Suprapubic skin (tissue), 4 donors: Measurements from ENCODE around the gene ZMIZ2. TPM values are rescaled to one million over a fixed set of nuclear protein-coding genes. Genes with fewer than 3 reads are reported as not detected.
A peak's percentile ranks its signal among the peaks of the same experiment; 100 is the strongest.

Experiments used
- DNase-seq, 2 donors: peaks; one replicate each; pipeline ENCODE4 v3.0.0-alpha.2; 2019; ENCODE audit warnings: low spot score in 2 of 2
- H3K27ac ChIP-seq: fragments of 200-600 bp; sonication (generic); one replicate; pipeline ENCODE4 v1.5.1; 2019
- H3K27me3 ChIP-seq: fragments of 200-600 bp; sonication (generic); one replicate; pipeline ENCODE4 v1.5.1; 2019
- H3K36me3 ChIP-seq: fragments of 200-600 bp; sonication (generic); one replicate; pipeline ENCODE4 v1.5.1; 2019
- H3K4me1 ChIP-seq: fragments of 200-600 bp; sonication (generic); one replicate; pipeline ENCODE4 v1.5.1; 2019
- H3K4me3 ChIP-seq: fragments of 200-600 bp; sonication (generic); one replicate; pipeline ENCODE4 v1.5.1; 2019; ENCODE audit warnings: mild to moderate bottlenecking
- H3K9me3 ChIP-seq: fragments of 200-600 bp; sonication (generic); one replicate; pipeline ENCODE4 v1.5.1; 2019
- EP300 ChIP-seq: sonication (generic); formaldehyde crosslinking; IDR thresholded peaks from one replicate; pipeline ENCODE4 v1.6.1; 2017; ENCODE audit warnings: antibody characterized with exemption
- POLR2A ChIP-seq, 2 donors: fragments of 450-650 bp; IDR thresholded peaks; one replicate each; pipeline ENCODE4 v1.6.1; 2017; ENCODE audit warnings: antibody characterized with exemption in 2 of 2, mild to moderate bottlenecking in 2 of 2, moderate library complexity in 2 of 2
- POLR2AphosphoS5 ChIP-seq, 3 donors: sonication (generic); formaldehyde crosslinking; IDR thresholded peaks; one replicate each; pipeline ENCODE4 v1.6.1; 2017; ENCODE audit warnings: antibody characterized with exemption in 3 of 3
- WGBS: methylation state at CpG from one replicate; pipeline ENCODE4 v1.1.5; 2018; 5-methylcytosine and 5-hydroxymethylcytosine counted together
- total RNA-seq, 4 donors: library from RNA; depleted of rRNA; stranded (reverse); fragments of >200 nt; gene quantifications; one replicate each; pipeline ENCODE4 v1.1.0, GENCODE V29; 2016
- TF ChIP-seq, protein P1 (sequence below), 2 donors: fragments of 200-600 bp in 1 of 2; fragments of 450-650 bp in 1 of 2; sonication (generic) in 1 of 2; IDR thresholded peaks; one replicate each; pipeline ENCODE4 v1.5.1; 2016 to 2019; ENCODE audit warnings: antibody characterized with exemption in 2 of 2, mild to moderate bottlenecking in 1 of 2, moderate library complexity in 1 of 2

Gene ZMIZ2
- total RNA-seq, 4 donors from 2014 or later = 26.4 to 97.8 (median 38.4) TPM

DNA sequence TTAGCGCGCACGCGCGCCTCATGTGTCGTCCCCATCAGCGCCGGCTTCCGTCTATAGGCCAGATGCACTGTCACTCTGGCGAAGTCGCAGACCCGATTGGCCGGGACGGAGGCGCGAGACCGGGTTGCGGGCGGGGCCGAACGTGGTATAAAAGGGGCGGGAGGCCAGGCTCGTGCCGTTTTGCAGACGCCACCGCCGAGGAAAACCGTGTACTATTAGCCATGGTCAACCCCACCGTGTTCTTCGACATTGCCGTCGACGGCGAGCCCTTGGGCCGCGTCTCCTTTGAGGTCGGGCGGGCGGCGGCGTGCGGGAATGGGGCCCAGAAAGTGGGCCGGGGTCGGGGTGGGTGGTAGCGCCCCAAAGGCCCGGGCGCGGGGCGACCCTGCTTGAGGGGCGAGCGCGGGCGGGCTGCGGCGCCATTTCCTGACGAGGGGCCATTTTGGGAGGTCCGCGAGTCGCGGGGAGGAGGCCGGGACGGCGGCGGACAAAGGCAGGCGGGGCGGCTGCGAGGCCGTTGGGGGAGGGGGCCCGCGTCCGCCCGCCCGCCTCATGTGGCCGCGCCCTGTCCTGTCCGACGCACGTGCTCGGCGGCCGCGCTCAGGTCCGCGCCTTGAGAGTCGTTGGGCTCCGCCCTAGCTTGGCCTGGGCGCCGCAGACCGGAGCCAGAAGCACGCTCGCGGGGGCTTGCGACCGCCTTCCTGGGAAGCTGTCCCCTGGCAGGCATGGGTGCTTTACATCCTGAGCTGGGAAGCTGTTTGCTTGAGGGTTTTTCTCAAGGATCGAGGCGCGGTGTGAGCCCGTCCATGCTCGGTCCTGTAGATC lies 48.1 kb downstream of the ZMIZ2 start, which contains the start of gene PPIA:
Gene PPIA, plus strand, starts transcription at position 178 of the 825 bp plus-strand sequence. Its CDS starts 44 bp downstream, at position 222.
- Histone ChIP-seq H3K4me3 (peak within 1 kb of the TSS; percentile 86), H3K36me3 (peaks cover 24% of the 10 kb centered on the region), H3K4me1 (peaks cover 34% of the 10 kb centered on the region), H3K9me3 (no peaks in the 10 kb centered on the region), H3K27ac (peak within 1 kb of the TSS; percentile 100), H3K27me3 (no peaks in the 10 kb centered on the region)
- TF ChIP-seq POLR2AphosphoS5 (IDR thresholded peaks at IDR 0.05) (peak; percentile 54 to 88 (median 74)), POLR2A (IDR thresholded peaks at IDR 0.05) (peak; percentile 86 to 94), EP300 (no peak)
- peak; percentile 99 for DNase-seq
- WGBS = 1% methylated on average over 19 of the region's 99 CpGs

DNA sequence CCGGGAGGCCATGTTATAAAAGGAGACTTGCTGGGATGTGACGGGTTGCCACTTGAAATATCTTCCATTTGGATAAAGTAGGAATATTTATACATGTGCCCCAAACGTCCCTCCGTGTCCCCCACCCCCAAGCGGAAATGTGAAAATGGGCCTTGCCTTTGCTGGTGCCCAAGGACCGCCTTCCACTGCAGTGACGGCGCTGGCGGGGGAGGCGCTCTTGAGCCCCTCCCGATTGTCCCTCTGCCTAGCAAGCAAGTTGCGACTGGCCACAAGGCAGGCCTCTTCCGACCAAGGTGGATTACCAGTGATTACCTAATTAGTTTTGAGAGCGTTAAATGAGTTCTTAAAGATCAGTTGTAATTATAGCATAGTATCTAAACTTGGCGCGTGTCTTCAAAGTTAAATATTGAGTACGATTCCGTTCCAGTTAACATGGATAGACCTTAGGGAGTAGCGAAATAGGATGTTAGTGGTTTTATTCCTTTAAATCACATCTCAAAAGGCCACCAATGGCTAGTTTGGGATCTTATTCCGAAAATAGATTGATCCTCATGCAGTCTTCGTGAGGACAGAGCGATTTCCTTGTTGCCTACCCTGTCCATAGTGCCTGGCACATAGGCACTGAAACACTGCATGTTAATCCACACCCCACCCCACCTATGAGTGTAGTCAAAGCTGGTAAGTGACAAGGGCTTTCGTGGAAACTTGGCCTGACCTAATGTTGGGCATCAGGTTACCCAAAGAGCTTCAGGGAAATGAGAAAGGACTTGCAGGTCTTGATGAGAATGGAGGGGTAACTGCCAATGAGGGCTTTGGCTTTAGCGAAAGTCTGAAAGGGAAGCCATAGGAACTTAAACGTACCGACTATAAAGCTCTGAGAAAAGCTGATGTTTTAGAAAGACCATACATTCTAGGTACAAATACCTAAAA lies 48.9 kb downstream of the ZMIZ2 start:
- H3K36me3 ChIP-seq = peaks cover 32% of the 10 kb centered on the region
- peak; percentile 94 to 95 for DNase-seq
- peak overlapping the region; percentile 86 for H3K4me3 ChIP-seq
- no peaks in the 10 kb centered on the region for H3K27me3 ChIP-seq
- H3K9me3 ChIP-seq = no peaks in the 10 kb centered on the region
- WGBS = 2% methylated on average over 25 of the region's 26 CpGs
- TF ChIP-seq POLR2A (IDR thresholded peaks at IDR 0.05) = peak in 1 of 2 donors; percentile 3
- TF ChIP-seq, protein P1, sequence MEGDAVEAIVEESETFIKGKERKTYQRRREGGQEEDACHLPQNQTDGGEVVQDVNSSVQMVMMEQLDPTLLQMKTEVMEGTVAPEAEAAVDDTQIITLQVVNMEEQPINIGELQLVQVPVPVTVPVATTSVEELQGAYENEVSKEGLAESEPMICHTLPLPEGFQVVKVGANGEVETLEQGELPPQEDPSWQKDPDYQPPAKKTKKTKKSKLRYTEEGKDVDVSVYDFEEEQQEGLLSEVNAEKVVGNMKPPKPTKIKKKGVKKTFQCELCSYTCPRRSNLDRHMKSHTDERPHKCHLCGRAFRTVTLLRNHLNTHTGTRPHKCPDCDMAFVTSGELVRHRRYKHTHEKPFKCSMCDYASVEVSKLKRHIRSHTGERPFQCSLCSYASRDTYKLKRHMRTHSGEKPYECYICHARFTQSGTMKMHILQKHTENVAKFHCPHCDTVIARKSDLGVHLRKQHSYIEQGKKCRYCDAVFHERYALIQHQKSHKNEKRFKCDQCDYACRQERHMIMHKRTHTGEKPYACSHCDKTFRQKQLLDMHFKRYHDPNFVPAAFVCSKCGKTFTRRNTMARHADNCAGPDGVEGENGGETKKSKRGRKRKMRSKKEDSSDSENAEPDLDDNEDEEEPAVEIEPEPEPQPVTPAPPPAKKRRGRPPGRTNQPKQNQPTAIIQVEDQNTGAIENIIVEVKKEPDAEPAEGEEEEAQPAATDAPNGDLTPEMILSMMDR (IDR thresholded peaks at IDR 0.05) = peak in 1 of 2 donors; percentile 28
- peak in 2 of 3 donors; percentile 27 to 77 for TF ChIP-seq POLR2AphosphoS5 (IDR thresholded peaks at IDR 0.05)
- TF ChIP-seq EP300 = no peak
- H3K4me1 ChIP-seq = peaks cover 34% of the 10 kb centered on the region
- H3K27ac ChIP-seq = peak overlapping the region; percentile 100

DNA sequence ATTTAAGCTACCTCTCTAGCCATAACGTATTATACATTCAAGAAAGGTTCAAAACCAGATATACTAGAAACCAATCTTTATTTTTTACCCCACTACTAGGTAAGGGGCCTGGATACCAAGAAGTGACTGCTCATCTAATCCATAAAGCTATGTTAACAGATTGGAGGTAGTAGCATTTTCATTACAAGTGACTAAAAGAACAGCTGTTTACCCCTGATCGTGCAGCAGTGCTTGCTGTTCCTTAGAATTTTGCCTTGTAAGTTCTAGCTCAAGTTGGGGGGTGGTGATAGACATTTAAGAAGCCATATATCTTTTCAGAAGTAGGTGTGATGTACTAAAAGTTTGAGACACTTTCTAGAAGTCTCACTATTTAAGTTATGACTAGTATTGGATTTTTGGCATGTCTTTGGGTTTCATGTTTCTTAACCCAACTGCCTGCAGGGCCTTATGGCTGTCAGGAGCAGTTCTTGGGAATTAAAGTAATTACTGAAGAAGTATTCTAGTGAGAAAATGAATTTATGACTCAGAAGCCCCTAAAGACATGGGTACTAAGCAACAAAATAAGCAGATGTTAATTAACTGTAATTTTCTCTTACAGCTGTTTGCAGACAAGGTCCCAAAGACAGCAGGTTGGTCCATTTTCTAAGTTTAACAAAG lies 50.1 kb downstream of the ZMIZ2 start:
- H3K36me3 ChIP-seq = peaks cover 42% of the 10 kb centered on the region
- peak overlapping the region; percentile 86 for H3K4me3 ChIP-seq
- 12% methylated on average over 2 of the region's 2 CpGs for WGBS

DNA sequence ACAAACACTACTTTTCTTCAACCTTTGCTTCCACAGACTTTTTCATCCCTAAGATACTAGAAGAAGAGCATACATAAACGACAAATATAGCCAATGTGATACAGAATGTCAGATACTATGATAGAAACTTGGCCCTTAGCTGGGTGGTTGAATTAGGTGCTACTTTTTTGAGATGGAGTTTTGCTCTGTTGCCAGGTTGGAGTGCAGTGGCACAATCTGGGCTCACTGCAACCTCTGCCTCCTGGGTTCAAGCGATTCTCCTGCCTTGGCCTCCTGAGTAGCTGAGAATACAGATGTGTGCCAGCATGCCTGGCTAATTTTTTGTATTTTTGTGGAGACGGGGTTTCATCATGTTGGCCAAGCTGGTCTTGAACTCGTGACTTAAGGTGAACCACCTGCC lies 51.3 kb downstream of the ZMIZ2 start:
- Histone ChIP-seq H3K9me3 (no peaks in the 10 kb centered on the region), H3K4me1 (peaks cover 34% of the 10 kb centered on the region), H3K27ac (no peak overlapping the region), H3K4me3 (no peak overlapping the region), H3K27me3 (no peaks in the 10 kb centered on the region), H3K36me3 (peaks cover 54% of the 10 kb centered on the region)
- WGBS = 78% methylated on average over 4 of the region's 4 CpGs
- DNase-seq = no peak
- TF ChIP-seq POLR2A (IDR thresholded peaks at IDR 0.05) (no peak), EP300 (no peak), POLR2AphosphoS5 (IDR thresholded peaks at IDR 0.05) (no peak)
- TF ChIP-seq, protein P1 (IDR thresholded peaks at IDR 0.05) = no peak

More for the DNA sequence above, 50.1 kb downstream of the ZMIZ2 start:
- Histone ChIP-seq H3K9me3 (no peaks in the 10 kb centered on the region), H3K4me1 (peaks cover 34% of the 10 kb centered on the region), H3K27ac (peak overlapping the region; percentile 100), H3K27me3 (no peaks in the 10 kb centered on the region)
- no peak for TF ChIP-seq POLR2A (IDR thresholded peaks at IDR 0.05)
- TF ChIP-seq, protein P1 (IDR thresholded peaks at IDR 0.05) = no peak
- TF ChIP-seq EP300 = no peak
- no peak for TF ChIP-seq POLR2AphosphoS5 (IDR thresholded peaks at IDR 0.05)
- DNase-seq = no peak

DNA sequence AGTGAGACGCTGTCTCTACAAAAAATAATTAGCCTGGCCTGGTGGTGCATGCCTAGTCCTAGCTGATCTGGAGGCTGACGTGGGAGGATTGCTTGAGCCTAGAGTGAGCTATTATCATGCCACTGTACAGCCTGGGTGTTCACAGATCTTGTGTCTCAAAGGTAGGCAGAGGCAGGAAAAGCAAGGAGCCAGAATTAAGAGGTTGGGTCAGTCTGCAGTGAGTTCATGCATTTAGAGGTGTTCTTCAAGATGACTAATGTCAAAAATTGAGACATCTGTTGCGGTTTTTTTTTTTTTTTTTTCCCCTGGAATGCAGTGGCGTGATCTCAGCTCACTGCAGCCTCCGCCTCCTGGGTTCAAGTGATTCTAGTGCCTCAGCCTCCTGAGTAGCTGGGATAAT lies 53.2 kb downstream of the ZMIZ2 start:
- no peak for TF ChIP-seq POLR2AphosphoS5 (IDR thresholded peaks at IDR 0.05)
- TF ChIP-seq, protein P1 (IDR thresholded peaks at IDR 0.05) = no peak
- TF ChIP-seq EP300 = no peak
- no peak for TF ChIP-seq POLR2A (IDR thresholded peaks at IDR 0.05)
- no peak overlapping the region for H3K4me3 ChIP-seq
- H3K27ac ChIP-seq = no peak overlapping the region
- no peaks in the 10 kb centered on the region for H3K27me3 ChIP-seq
- peaks cover 58% of the 10 kb centered on the region for H3K36me3 ChIP-seq
- H3K9me3 ChIP-seq = no peaks in the 10 kb centered on the region
- peaks cover 25% of the 10 kb centered on the region for H3K4me1 ChIP-seq
- 81% methylated on average over 5 of the region's 5 CpGs for WGBS
- DNase-seq = no peak
